DMS53 treated with DMSO at 0.1 percent for 48 hours (cell line): ENCODE measurements around the gene TBCK.
"Not testable (repeated sequence)": the region's sequence is repeated elsewhere in the genome, so short reads cannot be mapped to it uniquely, and the experiment has no call there.

Experiments
- DNase-seq: peaks from one replicate; lab custom pipeline; 2025; ENCODE audit not compliant: unreplicated experiment; lab: John Stamatoyannopoulos, UW

Gene TBCK

GRCh38 chr4:106238820-106239420 is 77.1 kb downstream of the TBCK start:
- DNase-seq: peak; percentile 5

DNA sequence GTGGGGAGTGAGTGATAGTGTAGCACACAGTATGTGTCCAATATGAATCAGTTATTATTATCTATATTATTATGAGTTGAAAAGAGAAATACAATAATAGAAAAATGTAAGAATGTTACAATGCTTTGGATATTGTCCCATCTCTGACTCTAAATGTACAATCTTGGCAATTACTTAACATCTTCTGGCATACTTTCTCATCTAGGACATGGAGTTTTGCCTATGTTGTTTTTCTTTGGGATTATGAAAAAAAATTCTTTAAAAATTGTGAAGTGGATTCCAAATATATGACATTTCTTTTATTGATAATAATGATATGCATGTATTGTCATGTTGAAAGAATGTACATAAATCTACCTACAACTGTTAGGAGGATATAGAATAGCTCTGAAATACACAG is 84.1 kb downstream of the TBCK start:
- no peak for DNase-seq

DNA sequence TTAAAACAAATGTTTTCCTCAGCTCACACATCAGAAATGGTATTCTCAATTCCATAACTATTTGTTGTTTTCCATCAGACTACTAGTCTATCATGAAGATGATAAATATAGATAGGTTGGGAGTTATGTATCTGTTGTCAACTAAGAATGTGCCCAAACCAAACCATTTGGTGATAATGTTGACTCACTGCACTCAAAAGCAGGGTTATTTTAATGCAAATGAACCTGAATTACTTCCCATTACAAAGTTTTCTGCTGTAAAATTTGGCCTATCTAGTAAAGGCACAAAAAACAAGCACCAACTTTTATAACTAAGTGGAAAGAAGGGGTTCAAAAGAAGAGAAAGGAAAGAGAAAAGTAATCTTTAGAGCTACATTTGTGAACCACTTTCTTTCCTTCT is 93.5 kb downstream of the TBCK start:
- no peak for DNase-seq

DNA sequence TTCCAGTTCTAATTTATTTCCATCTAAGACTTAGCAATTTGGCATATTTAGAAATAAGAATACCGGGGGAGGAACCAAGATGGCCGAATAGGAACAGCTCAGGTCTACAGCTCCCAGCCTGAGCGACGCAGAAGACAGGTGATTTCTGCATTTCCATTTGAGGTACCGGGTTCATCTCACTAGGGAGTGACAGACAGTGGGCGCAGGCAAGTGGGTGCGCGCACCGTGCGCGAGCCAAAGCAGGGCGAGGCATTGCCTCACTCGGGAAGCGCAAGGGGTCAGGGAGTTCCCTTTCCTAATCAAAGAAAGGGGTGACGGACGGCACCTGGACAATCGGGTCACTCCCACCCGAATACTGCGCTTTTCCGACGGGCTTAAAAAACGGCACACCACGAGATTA is 102.7 kb downstream of the TBCK start:
- DNase-seq: not testable (repeated sequence)

GRCh38 chr4:106210021-106210420 is 106.0 kb downstream of the TBCK start:
- DNase-seq: no peak

DNA sequence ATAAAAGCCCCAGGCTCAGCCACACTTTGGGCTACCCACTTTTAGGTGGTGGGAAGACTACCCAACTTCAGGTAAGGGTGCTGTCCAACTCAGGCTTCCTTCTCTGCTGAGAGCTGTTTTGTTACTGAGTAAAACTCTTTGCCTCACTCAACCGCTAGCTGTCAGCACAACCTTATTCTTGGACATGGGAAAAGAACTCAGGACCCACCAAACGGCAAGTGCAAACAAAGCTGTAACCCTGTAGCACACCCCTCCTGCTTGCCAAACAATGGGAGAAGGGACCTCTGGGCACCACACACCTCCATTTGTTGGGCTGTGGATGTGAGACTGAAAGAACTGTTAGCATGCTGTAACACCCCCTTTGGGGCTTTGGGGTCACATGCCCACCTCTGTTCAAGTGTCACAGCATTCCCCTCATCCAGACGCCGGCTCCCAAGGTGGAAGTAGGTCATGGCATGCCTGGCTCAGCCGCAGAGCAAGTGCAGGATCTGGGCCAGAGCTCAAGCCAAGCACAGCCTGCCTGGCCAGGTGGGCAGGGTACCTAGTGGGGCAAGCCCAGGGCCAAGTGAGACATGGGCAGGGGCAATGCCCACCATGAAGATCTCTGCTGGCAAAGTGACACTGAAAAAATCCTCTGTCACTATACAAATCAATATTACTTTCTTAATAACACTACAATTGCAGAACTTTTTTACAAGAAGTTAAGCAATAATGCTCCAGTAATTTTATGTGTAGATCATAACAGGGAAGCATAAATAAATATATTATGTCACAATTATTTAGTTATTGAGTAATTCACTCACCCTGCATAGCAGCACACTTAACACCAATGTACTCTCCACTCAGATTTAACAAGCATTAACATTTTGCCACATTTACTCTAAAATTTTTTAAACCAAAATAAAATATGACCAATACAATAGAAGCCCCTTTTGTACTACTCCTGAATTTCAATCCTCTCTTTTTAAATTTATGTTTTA is 107.2 kb downstream of the TBCK start:
- DNase-seq: no peak

GRCh38 chr4:106201373-106201772 is 114.6 kb downstream of the TBCK start:
- peak; percentile 1 for DNase-seq

DNA sequence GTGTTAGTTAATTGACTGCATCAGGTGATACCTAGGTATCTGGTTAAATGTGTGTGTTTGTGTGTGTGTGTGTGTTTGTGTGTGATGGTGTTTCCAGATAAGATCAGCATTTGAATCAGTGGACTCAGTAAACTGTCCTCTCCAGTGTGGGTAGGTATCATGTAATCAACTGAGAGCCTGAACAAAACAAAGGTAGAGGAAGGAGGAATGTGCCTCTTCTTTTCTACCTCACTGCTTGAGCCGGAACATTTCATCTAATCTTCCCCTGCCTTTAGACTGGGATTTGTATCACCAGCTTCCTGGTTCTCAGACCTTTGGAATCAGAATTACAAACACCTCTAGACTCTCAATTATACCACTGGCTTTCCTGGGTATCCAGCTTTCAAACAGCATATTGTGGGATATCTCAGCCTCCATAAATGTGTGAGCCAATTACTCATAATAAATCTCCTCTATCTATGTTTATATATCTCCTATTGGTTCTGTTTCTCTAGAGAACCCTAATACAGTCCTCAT is 120.5 kb downstream of the TBCK start:
- no peak for DNase-seq

GRCh38 chr4:106194801-106195200 is 121.2 kb downstream of the TBCK start:
- DNase-seq: no peak

- no peak for DNase-seq
These were observed 123.9 kb downstream of the TBCK start for GRCh38 chr4:106192131-106192530.

GRCh38 chr4:106186201-106186600 is 129.8 kb downstream of the TBCK start:
- DNase-seq: no peak

DNA sequence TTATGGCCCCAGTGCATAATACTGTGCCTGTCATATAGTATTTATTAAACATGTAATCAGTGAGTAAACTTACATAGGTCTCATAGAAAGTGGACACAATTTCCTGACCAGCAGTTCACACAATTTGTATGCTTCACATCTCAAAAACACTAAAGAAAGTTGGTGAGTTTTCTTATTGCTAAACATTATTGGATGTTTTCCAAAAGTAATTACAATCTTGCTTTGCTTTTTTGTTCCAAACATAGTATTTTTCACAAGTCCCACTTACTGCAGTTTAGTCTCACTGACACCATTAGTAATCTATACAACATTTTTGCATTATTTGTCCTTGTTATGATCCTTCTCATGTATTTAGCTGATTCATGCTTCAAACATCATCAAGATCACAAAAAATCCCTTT is 132.5 kb downstream of the TBCK start:
- DNase-seq: no peak

- no peak for DNase-seq
These were observed 143.1 kb downstream of the TBCK start for GRCh38 chr4:106172861-106173260.

- no peak for DNase-seq
These were observed 150.5 kb downstream of the TBCK start for GRCh38 chr4:106165351-106166010.

DNA sequence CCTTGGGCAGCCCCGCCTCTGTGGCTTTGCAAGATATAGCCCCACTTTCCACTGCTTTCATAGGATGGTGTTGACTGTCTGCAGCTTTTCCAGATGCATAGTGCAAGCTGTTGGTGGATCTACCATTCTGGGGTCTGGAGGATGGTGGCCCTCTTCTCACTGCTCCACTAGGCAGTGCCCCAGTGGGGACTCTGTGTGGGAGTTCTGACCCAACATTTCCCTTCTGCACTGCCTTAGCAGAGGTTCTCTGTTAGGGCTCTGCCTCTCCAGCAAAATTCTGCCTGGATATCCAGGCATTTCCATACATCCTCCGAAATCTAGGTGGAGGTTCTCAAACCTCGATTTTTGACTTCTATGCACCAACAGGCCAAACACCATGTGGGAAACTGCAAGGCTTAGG is 153.7 kb downstream of the TBCK start:
- DNase-seq: no peak

DNA sequence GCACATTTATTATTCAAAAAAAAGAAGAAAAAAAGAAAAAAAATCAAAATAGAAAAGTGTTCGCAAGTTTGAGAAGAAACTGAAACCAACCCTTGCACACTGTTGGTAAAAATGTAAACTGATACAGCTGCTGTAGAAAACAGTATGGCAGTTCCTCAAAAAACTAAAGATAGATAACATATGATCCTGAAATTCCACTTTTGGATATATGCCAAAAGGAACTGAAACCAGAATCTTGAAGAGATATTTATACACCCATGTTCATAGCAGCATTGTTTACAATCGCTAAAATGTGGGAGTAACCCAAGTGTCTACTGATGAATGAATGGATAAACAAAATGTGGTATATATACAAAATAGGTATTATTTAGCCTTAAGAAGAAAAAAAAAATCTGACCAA is 155.4 kb downstream of the TBCK start:
- DNase-seq: no peak

GRCh38 chr4:106149911-106150310 is 166.1 kb downstream of the TBCK start:
- DNase-seq: no peak

DNA sequence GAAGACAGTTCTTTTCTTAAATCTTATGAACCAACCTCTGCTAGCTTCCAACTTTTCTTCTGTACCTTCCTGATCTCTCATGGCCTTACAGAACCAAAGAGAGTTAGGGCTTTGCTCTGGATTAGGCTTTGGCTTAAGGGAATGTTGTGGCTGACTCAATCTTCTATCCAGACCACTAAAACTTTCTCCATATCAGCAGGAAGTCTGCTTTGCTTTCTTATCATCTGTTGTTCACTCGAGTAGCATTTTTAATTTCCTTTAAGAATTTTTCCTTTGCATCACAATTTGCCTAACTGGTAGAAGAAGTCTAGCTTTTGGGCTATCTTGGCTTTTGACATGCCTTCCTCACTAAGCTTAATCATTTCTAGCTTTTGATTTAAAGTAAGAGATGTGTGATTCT is 167.0 kb downstream of the TBCK start:
- DNase-seq: no peak

GRCh38 chr4:106142616-106143127 is 173.3 kb downstream of the TBCK start:
- no peak for DNase-seq

DNA sequence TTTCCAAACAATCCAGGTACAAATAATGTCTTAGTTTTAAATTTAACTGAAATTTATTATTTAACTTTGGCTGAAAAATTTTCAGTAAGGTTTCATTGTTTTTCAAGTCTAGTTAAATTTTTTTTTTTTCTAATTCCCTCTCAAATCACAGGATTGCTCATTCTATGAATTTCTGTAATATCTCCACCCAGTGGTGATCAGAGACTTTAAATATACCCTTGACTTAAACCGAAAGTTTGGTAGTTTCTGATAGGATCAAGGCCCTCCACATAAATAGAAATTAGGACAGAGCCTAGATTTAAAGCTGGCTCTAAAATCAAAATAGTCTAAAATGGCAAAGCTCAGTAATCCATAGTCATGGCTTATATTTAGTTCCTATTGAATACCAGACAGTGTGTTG is 175.4 kb downstream of the TBCK start:
- no peak for DNase-seq

GRCh38 chr4:106136777-106137331 is 179.2 kb downstream of the TBCK start:
- no peak for DNase-seq
